Stimulated activated CD8-positive, alpha-beta memory T cell treated with anti-CD3 and anti-CD28 coated beads, Interleukin-2, amount 100 ng/mL, for 1 hour (primary cell): ENCODE measurements around the gene ZCCHC9.

Experiments
- DNase-seq, 2 donors: peaks; one replicate each; pipeline ENCODE4 v3.0.0-alpha.2; 2020; ENCODE audit warnings: low read depth in 2 of 2

The ZCCHC9 gene

GRCh38 chr5:81355291-81356251, 54.2 kb downstream of the ZCCHC9 start:
- no peak for DNase-seq

- no peak for DNase-seq
Measured at GRCh38 chr5:81359108-81359507, 57.7 kb downstream of the ZCCHC9 start.

DNA sequence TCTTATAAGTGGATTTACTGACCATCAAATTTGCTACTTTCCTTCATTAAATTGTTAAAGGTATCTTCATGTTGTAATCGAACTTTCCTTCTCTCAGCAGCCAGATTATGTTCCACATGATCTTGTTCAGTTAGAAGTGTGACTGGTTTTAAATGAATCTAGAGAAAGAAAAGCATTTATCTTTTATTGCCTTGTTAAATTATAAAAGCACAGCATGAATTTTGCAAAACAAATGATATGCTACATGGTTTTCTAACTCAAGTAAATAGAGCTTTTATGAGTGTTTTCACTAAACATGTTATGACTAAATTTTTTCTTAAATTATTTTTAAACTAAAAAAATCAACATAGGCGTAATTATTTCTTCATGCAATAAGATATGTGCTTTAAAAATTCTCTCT, 58.5 kb downstream of the ZCCHC9 start:
- DNase-seq: no peak

DNA sequence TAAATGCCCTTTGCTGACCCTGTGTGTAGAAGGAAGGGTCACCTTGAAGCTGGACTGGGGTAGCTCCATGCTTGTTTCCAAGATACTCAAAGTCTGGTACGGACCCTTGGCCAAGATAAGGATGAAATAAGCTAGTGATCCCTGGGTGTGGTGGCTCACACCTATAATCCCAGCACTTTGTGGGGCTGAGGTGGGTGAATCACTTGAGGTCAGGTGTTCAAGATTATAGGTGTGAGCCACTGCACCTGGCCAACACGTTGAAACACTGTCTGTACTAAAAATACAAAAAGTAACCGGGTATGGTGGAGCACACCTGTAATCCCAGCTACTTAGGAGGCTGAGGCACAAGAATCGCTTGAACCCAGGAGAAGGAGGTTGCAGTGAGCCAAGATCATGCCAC, 59.3 kb downstream of the ZCCHC9 start:
- no peak for DNase-seq

GRCh38 chr5:81361600-81361999, 60.2 kb downstream of the ZCCHC9 start:
- no peak for DNase-seq
